ENCODE data around the gene USP11.

The USP11 gene

DNA sequence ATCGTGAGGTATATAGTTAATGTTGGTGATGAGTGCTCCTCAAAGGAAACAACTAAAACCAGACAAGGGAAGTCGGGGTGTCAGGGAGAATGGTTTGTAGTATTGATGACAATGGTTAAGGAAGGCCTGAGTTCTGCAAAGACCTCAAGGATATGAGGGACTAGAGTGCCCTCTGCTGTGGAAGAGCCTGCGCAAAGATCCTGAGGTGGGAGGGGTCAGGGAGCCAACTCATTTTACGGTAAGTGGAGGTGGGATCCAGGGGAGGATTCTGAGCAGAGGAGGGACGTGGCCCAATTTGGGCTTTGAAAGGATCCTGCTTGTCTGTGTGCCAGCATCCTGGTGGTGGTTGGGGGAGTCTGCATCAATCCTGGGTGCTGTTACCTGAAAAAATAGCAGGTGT, 27.8 kb upstream of the USP11 start:
- no peak for DNase-seq

DNA sequence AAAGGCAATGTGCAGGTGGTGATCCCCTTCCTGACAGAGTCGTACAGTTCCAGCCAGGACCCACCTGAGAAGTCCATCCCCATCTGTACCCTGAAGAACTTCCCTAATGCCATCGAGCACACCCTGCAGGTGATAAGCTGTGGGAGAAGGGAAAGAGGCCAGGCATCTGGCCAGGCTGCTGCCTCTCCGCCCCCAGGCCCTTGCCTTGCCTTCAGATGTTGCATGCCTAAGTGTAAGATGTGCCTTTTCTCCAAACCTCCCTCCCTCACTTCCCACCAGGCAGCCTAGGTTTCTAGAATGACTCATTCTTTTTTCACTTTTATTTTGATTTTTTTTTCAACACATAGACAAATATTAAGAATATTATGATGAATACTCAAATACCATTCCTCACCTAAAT, 26.5 kb upstream of the USP11 start:
- no peak for DNase-seq

DNA sequence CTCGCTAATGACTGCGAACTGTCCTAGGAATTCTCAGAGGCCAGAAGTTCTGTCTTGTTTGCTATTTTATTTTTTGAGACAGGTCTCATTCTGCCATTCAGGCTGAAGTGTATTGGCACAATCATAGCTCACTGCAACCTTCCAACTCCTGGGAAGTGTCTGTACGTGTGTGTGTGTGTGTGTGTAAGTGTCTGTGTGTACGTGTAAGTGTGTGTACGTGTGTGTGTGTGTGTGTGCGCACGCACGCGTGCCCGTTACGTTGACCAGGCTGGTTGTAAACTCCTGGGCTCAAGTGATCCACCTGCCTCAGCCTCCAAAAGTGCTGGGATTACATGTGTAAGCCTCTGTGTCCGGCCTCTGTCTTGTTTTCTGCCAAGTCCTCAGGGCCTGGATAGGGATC, 24.7 kb upstream of the USP11 start:
- no peak for DNase-seq

DNA sequence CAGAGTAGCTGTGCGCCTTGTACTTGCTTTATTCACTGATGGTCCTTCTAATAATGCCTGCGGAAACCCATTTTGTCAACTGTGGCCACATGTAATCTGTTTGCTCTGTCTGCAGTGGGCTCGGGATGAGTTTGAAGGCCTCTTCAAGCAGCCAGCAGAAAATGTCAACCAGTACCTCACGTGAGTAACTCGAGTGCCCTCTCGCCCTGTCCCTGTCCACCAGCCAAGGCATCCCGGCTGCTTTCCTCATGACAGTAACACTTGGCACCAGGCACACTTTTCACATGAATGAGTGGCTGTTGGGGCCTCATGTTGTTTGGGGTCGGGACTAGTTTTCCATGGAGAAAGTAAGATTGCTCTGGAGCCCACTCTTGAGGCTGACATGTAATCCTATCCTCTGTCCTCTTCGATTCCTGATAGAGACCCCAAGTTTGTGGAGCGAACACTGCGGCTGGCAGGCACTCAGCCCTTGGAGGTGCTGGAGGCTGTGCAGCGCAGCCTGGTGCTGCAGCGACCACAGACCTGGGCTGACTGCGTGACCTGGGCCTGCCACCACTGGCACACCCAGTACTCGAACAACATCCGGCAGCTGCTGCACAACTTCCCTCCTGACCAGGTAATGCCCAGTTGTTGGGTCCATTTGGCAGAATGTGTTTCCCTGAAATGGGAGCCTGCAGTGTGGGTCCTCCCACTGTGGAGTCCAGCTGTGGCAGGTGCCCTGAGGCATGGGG, 23.1 kb upstream of the USP11 start:
- no peak for DNase-seq

DNA sequence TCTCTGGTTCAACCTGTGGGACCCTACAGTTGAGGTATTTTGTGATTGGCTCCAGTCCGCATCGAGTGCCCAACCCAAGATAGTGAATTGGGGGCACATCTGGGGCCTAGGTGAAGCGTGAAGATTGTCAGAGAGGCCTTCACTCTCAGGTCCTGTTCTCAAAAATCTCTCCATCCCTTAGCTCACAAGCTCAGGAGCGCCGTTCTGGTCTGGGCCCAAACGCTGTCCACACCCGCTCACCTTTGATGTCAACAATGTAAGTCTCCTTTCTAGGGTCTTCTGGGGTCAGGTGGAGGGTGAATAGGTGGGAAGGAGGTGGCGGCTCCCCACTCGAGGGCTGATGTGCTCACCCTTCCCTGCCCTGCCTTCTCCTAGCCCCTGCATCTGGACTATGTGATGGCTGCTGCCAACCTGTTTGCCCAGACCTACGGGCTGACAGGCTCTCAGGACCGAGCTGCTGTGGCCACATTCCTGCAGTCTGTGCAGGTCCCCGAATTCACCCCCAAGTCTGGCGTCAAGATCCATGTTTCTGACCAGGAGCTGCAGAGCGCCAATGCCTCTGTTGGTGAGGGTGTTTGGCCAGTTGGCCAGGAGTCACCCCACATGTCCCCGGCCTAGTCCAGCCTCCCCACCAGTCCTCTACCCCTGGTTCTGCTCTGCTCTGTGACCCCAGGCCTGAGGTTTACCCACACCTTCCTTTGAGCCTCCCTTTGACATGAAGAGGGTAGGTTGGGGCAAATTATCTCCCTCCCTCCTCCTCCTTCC, 22.0 kb upstream of the USP11 start:
- DNase-seq = no peak

DNA sequence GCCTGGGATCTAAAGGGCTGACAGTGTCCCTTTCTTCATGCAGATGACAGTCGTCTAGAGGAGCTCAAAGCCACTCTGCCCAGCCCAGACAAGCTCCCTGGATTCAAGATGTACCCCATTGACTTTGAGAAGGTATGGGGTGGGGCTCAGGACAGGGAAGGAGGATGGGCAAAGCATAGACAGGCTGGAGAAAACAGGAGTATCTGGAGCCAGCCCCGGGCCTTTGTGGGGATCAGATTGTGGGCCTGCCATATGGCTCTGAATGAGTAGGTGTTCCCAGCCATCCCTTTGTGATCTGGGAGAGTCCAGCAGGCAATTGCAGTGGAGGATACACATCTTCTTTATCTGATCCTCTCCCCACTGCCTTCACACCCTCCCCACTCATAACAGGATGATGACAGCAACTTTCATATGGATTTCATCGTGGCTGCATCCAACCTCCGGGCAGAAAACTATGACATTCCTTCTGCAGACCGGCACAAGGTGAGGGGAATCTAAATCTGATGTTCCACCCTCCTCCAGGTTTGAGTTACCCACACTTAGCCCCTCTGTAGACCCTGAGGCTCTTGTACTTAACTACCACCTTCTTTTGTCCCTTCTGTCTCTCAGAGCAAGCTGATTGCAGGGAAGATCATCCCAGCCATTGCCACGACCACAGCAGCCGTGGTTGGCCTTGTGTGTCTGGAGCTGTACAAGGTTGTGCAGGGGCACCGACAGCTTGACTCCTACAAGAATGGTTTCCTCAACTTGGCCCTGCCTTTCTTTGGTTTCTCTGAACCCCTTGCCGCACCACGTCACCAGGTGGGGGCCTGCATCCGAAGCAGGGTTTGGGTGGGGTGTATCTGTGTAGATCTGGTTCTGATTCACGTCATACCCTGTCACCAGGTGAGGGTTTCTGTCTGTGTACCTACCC, 20.2 kb upstream of the USP11 start:
- DNase-seq = no peak

DNA sequence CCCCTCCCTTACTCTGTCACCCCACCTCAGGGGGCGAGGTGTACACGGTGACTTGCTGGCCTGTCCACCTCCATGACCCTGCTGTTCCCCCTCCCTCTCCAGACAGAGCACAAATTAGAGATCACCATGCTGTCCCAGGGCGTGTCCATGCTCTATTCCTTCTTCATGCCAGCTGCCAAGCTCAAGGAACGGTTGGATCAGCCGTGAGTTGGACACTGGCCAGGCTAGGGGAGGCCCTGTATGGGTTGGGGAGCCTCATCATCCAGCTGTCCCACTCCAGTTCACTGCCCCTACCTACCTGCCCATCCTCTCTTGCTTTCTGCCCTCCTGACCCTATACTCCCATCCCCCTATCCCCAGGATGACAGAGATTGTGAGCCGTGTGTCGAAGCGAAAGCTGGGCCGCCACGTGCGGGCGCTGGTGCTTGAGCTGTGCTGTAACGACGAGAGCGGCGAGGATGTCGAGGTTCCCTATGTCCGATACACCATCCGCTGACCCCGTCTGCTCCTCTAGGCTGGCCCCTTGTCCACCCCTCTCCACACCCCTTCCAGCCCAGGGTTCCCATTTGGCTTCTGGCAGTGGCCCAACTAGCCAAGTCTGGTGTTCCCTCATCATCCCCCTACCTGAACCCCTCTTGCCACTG, 18.3 kb upstream of the USP11 start:
- DNase-seq = no peak

DNA sequence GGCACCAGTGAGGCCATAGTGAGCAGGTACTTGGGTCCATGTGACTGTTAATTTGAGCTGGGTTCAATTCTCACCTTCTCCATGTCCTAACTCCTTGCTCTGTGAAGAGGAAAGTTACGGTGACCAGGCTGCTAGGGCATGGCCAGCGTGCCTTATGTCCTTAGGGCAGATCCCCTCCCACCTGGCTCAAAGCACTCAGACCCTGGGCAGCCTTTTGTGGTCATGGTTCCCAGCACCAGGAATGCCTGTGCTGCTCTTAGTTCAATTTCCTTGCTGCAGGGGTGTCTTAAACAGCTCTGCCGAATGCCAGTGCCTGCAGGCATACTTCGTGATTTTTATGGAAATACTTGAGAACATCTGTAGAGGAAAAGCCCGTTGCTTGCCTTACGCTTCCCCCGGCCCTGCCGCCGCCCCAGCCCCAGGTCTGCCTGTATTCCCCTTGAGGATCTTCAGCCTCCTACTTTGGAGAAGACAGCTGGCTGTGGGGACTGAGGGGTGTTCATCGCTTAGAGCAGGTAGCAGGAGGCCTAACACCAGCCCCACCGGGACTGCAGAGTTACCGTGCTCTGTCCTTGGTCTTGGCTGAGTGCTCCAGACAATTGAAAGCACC, 17.4 kb upstream of the USP11 start:
- DNase-seq = no peak

DNA sequence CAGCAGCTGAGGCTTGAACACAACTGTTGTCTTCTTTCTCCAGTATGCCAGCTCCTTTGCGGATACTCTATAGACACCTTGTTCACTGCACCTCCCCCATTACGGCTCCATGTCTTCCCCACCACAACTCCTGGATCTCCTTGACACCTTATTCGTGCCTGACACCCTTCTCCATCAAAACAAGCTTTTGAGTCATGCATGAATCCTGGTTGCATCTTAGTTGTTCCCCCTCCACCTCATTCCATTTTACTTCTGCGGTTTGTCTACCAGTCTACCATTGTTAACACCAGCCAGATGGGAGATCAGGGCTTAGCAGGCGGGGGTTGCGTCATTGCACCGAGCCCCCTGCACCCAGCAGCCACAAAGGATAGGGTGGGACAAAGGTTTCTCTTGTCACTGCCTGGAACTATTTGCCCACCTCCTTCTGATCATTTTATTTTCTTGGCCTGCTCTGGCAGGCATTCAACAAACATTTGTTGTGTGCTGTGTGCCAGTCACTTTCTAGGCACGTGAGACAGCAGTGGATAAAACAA, 16.4 kb upstream of the USP11 start:
- DNase-seq = no peak

DNA sequence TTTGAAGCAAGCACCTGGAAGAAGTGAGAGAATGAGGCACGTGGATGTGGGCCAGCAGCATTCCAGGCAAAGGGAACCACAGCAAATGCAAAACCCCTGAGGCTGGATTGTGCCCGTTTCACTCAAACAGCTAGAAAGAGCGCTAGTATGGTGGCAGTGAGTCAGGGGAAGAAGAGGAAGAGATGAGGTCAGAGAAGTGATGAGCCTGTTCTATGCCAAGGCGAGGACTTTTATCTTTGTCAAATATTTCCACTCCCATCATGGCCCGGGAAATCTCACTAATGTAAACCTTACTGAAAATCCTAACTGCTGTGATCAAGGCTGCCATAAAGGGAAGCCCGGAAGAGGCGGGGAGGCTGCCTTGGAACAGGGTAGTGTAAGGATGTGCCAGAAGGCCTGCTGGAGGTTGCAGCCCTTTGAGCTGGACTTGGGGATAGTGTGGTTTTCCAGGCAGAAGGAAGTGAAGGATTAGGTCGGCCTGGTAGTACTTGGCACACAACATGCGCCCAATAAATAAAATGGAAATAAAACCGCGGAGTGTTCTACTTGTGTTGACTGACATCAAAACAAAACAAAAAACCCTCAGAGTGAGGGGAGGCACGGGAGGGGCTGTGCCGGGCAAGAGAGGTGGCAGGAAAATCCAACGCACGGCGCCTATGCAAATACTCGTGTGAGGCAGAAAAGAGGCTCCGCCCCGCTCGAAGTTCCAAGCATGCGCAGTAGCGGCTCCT, 15.5 kb upstream of the USP11 start:
- no peak for DNase-seq

DNA sequence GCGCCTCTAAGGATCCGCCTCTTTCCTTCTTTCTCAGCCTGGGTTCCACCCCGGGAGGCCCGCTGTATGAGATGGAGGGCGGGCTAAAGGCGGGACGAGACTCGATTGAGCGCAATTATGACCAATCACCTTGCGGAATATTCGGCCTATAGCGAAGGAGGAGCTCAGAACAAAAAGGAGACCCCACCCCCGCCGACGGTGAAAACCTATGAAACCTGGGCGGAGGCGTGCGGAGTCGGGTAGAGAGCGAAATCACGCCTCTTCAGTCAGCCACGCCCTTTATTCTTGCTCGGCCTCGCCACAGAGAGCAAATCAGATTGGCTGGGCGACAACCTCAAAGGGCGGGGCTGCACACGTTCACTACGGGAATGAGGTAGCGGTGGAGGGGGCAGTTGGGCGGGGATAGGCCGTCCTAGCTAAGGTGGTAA, 14.9 kb upstream of the USP11 start:
- peak; percentile 100 for DNase-seq

DNA sequence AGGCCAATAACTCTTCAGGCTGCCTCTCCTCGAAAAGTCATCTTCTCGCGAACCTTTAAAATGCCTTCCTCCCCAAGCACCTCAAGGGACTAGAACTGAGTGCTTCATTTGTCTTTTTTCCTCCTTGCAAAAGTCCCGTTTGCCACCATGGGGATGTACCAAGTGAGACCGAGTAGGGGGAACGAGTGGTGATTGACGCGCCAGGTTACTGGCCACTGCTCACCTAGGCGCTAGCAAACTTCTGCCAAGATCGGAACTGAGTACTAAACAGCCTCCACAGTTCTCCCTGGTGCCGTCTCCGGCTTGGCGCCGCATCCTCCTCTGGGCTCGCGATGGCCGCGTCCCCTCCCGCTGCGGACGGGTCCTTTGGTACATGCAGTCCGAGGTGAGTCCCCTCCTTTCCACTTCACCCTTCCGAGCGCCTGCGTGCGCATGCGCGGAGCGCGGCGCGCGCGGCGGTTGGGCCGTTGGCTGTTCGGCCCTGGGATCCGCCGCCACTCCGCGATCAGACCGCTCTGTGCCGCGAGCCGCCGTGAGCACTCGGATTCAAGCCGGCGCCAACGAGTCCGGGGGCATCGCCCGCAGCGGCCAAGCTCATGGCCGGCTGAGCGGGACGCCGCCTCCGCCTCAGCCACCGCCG, 14.4 kb upstream of the USP11 start, which contains the start of gene CDK16:
Gene CDK16, plus strand, starts transcription at position 402 of the 640 bp plus-strand sequence. CDS start 4,877 bp downstream, outside the sequence.
- DNase-seq = peak; percentile 88

DNA sequence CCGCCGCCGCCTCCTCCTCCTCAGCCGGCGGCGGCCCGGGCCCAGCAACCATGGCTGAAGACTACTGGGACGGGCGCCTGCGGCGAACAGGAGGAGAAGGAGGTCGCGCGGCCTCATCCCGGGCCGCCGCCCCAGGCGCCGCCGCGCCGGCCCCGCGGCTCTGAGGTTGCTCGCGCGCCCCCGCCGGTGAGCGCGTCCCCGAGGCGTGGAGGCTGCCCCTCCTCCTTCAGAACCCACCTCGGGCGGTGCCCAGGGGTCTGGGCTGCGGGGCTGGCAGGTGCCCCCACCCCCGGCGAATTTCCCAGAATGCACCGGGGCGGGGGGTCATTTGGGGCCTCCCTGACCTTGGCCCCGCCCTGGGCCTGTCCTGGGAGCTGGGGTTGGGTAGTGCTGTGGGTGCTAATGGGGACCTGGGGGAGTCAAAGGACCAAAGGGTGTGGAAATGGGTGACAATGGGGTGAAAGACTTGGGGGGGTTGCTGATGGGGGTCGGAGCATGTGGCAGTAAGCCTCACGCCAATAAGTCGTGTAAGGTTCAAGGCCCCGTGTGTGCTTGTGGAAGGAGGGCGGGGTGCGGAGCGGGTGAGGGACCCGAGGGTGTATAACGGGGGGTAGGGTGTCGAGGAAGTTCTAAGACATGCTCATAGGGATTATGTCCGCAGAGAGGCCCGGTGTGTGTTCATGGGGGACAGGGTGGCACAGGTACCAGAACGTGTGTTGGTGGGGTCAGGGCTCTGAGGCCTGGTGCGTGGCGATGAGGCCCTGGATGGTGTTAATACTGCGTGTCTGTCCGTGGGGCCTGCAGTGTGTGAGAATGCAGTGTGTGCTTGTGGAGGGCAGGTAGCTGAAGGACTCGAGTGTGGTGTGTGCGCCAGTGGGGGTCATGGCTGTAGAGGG, 13.6 kb upstream of the USP11 start:
- DNase-seq = no peak

DNA sequence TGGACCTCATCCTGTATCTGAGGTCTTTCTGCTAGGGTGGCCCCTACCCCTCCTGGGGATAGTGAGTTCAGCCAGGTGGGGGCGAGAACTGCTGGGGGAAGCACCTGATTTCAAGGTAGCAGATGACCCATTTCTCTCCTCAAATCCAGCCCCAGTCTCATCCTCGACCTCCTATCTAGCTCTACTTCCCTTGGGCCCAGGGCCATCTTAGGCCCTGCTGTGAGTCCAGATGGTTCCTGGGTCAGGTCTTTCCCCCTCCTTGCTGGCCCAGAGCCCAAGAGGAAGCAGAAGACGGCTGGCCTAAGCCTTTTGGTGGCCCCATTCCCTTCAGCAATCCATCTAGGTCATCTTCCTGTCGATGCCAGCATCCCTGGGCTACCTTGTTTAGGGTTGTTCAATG, 11.1 kb upstream of the USP11 start:
- DNase-seq = no peak

DNA sequence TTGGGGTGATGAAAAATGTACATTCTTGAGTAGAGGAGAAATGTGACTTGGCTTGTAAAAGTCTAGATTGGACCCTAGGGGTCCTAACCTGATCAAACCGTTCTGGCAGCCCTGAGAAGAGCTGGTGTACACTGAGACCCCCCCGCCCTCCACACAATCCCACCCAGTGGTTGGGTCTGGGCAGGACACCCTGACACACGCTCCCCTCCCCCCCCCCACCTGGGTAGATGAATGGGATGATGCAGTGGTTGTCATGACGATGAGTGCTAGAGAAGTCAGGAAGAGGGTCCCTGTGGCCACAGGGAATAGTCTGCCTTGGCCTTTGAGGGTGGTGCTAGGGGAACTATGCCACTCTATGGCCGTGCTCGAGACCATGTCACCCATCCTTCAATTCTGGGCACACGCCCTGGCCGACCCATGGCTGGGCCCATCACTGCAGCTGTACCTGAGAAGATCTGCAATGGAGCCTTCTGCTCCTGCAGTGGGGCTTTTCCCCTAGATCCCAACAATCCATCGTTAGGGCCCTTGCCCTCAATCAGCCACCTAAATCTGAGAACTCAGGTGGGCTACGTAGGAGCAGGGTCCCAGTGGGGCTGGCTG, 10.0 kb upstream of the USP11 start:
- DNase-seq = no peak

DNA sequence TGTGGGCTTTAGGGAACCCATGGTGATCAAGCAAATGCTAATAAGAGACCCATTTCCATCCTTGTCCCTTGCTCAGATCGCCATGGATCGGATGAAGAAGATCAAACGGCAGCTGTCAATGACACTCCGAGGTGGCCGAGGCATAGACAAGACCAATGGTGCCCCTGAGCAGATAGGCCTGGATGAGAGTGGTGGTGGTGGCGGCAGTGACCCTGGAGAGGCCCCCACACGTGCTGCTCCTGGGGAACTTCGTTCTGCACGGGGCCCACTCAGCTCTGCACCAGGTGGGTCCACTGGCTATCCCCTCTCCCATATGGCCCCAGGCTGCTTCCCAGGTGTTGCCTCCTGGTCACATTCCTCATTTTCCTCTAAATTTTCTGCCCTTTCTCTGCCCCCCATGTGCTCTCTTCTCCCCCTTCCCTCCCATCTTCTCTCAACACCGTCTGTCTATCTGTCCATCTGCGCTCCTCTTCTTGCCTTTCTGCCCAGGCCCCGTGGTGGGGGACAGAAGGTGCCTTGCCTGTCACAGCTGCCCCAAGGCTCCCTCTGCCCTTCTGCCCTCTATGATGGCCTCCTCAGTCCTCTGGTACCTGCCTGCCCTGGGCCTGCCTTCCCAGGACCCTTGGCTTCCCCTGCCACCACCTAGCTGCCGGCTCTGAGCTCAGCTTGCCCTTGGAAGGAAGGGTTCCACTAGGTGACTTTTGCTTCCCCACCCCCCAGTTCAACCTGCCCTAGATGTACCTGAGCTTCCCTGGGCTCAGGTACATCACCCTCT, 9.1 kb upstream of the USP11 start:
- no peak for DNase-seq

DNA sequence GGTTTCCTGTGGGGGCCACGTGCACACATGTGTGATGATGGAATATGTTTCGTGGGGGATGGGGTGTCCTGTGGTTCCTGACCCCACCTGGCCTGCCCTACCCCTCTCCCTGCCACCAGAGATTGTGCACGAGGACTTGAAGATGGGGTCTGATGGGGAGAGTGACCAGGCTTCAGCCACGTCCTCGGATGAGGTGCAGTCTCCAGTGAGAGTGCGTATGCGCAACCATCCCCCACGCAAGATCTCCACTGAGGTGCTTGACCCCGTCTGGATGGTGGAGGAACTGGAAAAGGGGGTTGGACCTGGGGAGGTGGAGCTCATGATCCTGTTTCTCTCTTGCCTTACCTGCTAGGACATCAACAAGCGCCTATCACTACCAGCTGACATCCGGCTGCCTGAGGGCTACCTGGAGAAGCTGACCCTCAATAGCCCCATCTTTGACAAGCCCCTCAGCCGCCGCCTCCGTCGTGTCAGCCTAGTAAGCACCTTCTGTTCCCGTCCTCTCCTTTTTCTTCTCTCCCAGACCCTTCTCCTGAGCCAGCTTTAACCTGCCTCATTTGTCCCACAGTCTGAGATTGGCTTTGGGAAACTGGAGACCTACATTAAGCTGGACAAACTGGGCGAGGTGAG, 8.4 kb upstream of the USP11 start:
- no peak for DNase-seq

DNA sequence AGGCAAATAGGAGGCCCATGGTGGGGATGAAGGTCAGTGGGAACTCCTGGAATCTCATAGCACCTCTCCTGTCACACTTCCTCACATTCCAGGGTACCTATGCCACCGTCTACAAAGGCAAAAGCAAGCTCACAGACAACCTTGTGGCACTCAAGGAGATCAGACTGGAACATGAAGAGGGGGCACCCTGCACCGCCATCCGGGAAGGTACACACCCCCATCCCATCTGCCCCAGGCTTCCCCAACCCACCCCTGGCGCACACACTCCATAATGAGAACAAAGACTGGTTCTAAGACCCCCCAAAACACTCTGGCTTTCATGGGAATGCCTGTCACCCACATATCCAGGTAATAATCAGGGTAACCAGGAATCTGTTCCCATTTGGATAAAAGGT, 7.9 kb upstream of the USP11 start:
- no peak for DNase-seq
